ENCODE results near the gene MAP2K4.

MAP2K4 gene

GRCh38 chr17:11997147-11997971, 23.3 kb upstream of the MAP2K4 start, which contains the start of gene ZNF18 (continued):
- TF ChIP-seq ZNF704 (tag by site-specific recombination; IDR thresholded peaks at IDR 0.05) (no peak), ZNF513 (tag by site-specific recombination; IDR thresholded peaks at IDR 0.05) (no peak), ZNF391 (tag by site-specific recombination; IDR thresholded peaks at IDR 0.05; ENCODE audit: borderline replicate concordance, low read depth) (peak; percentile 41; the same call in 1 of the 2 replicates), HIC1 (tag by site-specific recombination; IDR thresholded peaks at IDR 0.05) (peak; percentile 52; the same call in 1 of the 2 replicates), ZNF610 (tag by site-specific recombination; IDR thresholded peaks at IDR 0.05; ENCODE audit: borderline replicate concordance) (no peak; the same call in 1 of the 2 replicates), ZNF488 (tag by site-specific recombination; IDR thresholded peaks at IDR 0.05) (no peak), ZNF701 (tag by site-specific recombination; IDR thresholded peaks at IDR 0.05) (no peak), REST (tag by site-specific recombination; IDR thresholded peaks at IDR 0.05) (no peak), ZNF184 (tag by site-specific recombination; IDR thresholded peaks at IDR 0.05) (no peak), ZBTB21 (tag by site-specific recombination; IDR thresholded peaks at IDR 0.05) (peak; percentile 61; the same call in 1 of the 2 replicates), GLIS2 (tag by site-specific recombination; IDR thresholded peaks at IDR 0.05) (peak; percentile 7; the same call in 1 of the 2 replicates), ZNF837 (tag by site-specific recombination; IDR thresholded peaks at IDR 0.05) (no peak), ZNF626 (tag by site-specific recombination; IDR thresholded peaks at IDR 0.05) (no peak), ZSCAN30 (tag by site-specific recombination; IDR thresholded peaks at IDR 0.05) (peak; percentile 56), ZFP3 (tag by site-specific recombination; IDR thresholded peaks at IDR 0.05; ENCODE audit: low read depth) (no peak), ZNF621 (tag by site-specific recombination; IDR thresholded peaks at IDR 0.05) (no peak), ZSCAN23 (tag by site-specific recombination; IDR thresholded peaks at IDR 0.05) (no peak), ZNF529 (tag by site-specific recombination; IDR thresholded peaks at IDR 0.05; ENCODE audit: insufficient replicate concordance) (no peak), KLF17 (tag by site-specific recombination; IDR thresholded peaks at IDR 0.05) (peak; percentile 66), ZNF76 (tag by site-specific recombination; IDR thresholded peaks at IDR 0.05; ENCODE audit: borderline replicate concordance, low read depth) (no peak), ATF2 (tag by site-specific recombination; IDR thresholded peaks at IDR 0.05; ENCODE audit: low read depth) (no peak), ZNF423 (tag by site-specific recombination; IDR thresholded peaks at IDR 0.05) (no peak; the same call in 1 of the 2 replicates), ZNF37A (tag by site-specific recombination; IDR thresholded peaks at IDR 0.05) (no peak), ZNF600 (tag by site-specific recombination; IDR thresholded peaks at IDR 0.05) (peak; percentile 92), ZNF768 (tag by site-specific recombination; IDR thresholded peaks at IDR 0.05) (no peak), ZNF19 (tag by site-specific recombination; IDR thresholded peaks at IDR 0.05; ENCODE audit: low read depth) (no peak), ZNF341 (tag by site-specific recombination; IDR thresholded peaks at IDR 0.05; ENCODE audit: low read depth) (no peak; the same call in 1 of the 2 replicates)
